ENCODE results near the gene ZNF750. TPM values are rescaled to one million over a fixed set of nuclear protein-coding genes. Genes with fewer than 3 reads are reported as not detected.

Gene ZNF750
- total and polyA plus RNA-seq, 2 of the 13 experiments (the other 11 are each of a cell fraction or from before 2014, with no cell fraction given): not detected

DNA sequence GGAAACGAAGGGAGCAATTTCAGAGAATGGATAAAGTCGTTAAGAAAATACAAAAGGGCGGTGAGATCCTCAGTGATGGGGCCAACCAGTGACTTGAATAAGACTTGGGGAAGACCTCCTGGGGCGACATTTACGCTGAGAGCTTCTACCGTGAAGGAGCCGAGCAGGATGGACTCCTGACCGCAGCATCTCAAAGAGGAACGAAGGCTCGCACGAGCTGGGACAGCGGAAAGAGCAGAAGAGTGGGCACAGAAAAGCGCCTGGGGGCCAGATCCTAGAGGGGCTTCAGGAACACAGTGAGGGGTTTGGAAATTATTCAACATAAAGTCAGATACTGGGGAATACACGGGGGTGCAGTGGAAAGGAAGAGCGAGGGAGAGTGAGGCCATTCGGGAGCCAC is 17.5 kb downstream of the ZNF750 start:
- ChIA-PET POLR2A (no interaction called here), CTCF (ENCODE audit: low intra/inter-chr PET ratio, low total read pairs) (no interaction called here)
- Histone ChIP-seq H3K9ac (ENCODE audit: insufficient read depth, low read depth, low read length) (no peak overlapping the region), H3K4me2 (ENCODE audit: low read depth, low read length) (no peak overlapping the region), H3K4me3 (replicated peaks in 1 of 3; ENCODE audit: insufficient read depth in 1 of 3, low read depth in 2 of 3, low read length in 3 of 3) (no peak overlapping the region), H3K27me3 (ENCODE audit: control insufficient read depth in 1 of 2, insufficient read depth in 2 of 2, low read length in 2 of 2) (no peaks in the 10 kb centered on the region), H3K4me1 (ENCODE audit: insufficient read depth, low read length) (peaks cover 24% of the 10 kb centered on the region), H3K9me3 (ENCODE audit: low read length) (no peaks in the 10 kb centered on the region), H3K79me2 (ENCODE audit: insufficient read depth, low read length) (no peaks in the 10 kb centered on the region), H3K27ac (ENCODE audit: extremely low read length, insufficient read depth, low read length) (no peak overlapping the region), H4K20me1 (ENCODE audit: insufficient read depth, low read length) (no peaks in the 10 kb centered on the region), H3K36me3 (replicated peaks in 1 of 2; ENCODE audit: control insufficient read depth in 1 of 2, insufficient read depth in 2 of 2, low read length in 2 of 2) (peaks cover 1 to 14% of the 10 kb centered on the region in 2 experiments; a peak in 3 of 5 replicates), H2AFZ (ENCODE audit: low read length) (no peak overlapping the region)
- ATAC-seq (no peak), DNase-seq (ENCODE audit: low spot score) (no peak), FAIRE-seq (no peak)
- BruUV-seq (replicated peaks): no TSS peak
- in situ Hi-C loops (cut with HindIII; ENCODE audit: extremely low pct_ligation_motif_present, low pct_unique_long_range_greater_than_20kb): no loop called here
- TF ChIP-seq SALL1 (CRISPR knock-in tag; IDR thresholded peaks at IDR 0.05) (no peak), POLR2AphosphoS5 (IDR thresholded peaks at IDR 0.05; ENCODE audit: low read depth, low read length) (no peak), DPF2 (CRISPR knock-in tag; IDR thresholded peaks at IDR 0.05; ENCODE audit: borderline replicate concordance, low read depth) (no peak), ZNF660 (CRISPR knock-in tag; IDR thresholded peaks at IDR 0.05; ENCODE audit: borderline replicate concordance, low read depth) (no peak), JUN (CRISPR knock-in tag; IDR thresholded peaks at IDR 0.05) (no peak), FOSL1 (CRISPR knock-in tag; IDR thresholded peaks at IDR 0.05; ENCODE audit: borderline replicate concordance) (no peak), MATR3 (CRISPR knock-in tag; IDR thresholded peaks at IDR 0.05) (no peak), PITX1 (CRISPR knock-in tag; IDR thresholded peaks at IDR 0.05) (no peak), LCORL (IDR thresholded peaks at IDR 0.05) (no peak), LCORL (CRISPR knock-in tag; IDR thresholded peaks at IDR 0.05) (no peak), FOXA3 (CRISPR knock-in tag; IDR thresholded peaks at IDR 0.05) (no peak)
- TF ChIP-seq, protein P1, sequence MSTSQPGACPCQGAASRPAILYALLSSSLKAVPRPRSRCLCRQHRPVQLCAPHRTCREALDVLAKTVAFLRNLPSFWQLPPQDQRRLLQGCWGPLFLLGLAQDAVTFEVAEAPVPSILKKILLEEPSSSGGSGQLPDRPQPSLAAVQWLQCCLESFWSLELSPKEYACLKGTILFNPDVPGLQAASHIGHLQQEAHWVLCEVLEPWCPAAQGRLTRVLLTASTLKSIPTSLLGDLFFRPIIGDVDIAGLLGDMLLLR (CRISPR knock-in tag; IDR thresholded peaks at IDR 0.05): no peak
- TF ChIP-seq, protein P2, sequence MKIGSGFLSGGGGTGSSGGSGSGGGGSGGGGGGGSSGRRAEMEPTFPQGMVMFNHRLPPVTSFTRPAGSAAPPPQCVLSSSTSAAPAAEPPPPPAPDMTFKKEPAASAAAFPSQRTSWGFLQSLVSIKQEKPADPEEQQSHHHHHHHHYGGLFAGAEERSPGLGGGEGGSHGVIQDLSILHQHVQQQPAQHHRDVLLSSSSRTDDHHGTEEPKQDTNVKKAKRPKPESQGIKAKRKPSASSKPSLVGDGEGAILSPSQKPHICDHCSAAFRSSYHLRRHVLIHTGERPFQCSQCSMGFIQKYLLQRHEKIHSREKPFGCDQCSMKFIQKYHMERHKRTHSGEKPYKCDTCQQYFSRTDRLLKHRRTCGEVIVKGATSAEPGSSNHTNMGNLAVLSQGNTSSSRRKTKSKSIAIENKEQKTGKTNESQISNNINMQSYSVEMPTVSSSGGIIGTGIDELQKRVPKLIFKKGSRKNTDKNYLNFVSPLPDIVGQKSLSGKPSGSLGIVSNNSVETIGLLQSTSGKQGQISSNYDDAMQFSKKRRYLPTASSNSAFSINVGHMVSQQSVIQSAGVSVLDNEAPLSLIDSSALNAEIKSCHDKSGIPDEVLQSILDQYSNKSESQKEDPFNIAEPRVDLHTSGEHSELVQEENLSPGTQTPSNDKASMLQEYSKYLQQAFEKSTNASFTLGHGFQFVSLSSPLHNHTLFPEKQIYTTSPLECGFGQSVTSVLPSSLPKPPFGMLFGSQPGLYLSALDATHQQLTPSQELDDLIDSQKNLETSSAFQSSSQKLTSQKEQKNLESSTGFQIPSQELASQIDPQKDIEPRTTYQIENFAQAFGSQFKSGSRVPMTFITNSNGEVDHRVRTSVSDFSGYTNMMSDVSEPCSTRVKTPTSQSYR (CRISPR knock-in tag; IDR thresholded peaks at IDR 0.05; ENCODE audit: borderline replicate concordance): no peak
- TF ChIP-seq, protein P3, sequence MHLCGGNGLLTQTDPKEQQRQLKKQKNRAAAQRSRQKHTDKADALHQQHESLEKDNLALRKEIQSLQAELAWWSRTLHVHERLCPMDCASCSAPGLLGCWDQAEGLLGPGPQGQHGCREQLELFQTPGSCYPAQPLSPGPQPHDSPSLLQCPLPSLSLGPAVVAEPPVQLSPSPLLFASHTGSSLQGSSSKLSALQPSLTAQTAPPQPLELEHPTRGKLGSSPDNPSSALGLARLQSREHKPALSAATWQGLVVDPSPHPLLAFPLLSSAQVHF (CRISPR knock-in tag; IDR thresholded peaks at IDR 0.05): no peak
- TF ChIP-seq, protein P4, sequence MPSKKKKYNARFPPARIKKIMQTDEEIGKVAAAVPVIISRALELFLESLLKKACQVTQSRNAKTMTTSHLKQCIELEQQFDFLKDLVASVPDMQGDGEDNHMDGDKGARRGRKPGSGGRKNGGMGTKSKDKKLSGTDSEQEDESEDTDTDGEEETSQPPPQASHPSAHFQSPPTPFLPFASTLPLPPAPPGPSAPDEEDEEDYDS (CRISPR knock-in tag; IDR thresholded peaks at IDR 0.05): no peak
- TF ChIP-seq, protein P5, sequence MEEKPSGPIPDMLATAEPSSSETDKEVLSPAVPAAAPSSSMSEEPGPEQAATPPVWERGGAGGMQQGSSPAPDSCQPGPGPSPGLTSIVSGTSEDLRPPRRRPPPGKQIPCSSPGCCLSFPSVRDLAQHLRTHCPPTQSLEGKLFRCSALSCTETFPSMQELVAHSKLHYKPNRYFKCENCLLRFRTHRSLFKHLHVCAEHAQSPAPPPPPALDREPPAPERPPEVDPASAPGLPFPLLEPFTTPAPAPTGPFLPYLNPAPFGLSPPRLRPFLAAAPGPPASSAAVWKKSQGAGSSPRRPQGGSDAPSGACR (CRISPR knock-in tag; IDR thresholded peaks at IDR 0.05): no peak
- intact Hi-C loops (cut with micrococcal nuclease; ENCODE audit: unreplicated experiment): no loop called here
- 96% methylated on average over 16 of the region's 16 CpGs for WGBS (ENCODE audit: low lambda C conversion rate)
